Natural killer cell treated with Interleukin-12 subunit alpha and Interleukin-12 subunit beta and Interleukin-15 and Interleukin-18, amount 100 ng/mL, for 72 hours (primary cell): ENCODE data around the gene CASP10. TPM values are rescaled to one million over a fixed set of nuclear protein-coding genes. Genes with fewer than 3 reads are reported as not detected.

Experiments used
- ATAC-seq, 2 donors: fragments of 150-1000 bp; cut with Tn5 transposase in 1 of 2; sonication (Bioruptor Pico), chemical (Tn5 transposase) in 1 of 2; 2 replicates each; pipeline ENCODE4 v1.10.0; 2021
- DNase-seq: peaks from one replicate; pipeline ENCODE4 v3.0.0; 2022; ENCODE audit warnings: low spot score
- H3K27ac Mint-ChIP-seq, 2 donors: 1 replicate in 1 of 2; 2 replicates in 1 of 2; pipeline ENCODE4 v1.8.0; 2022; ENCODE audit warnings: mixed read lengths in 2 of 2, mild to moderate bottlenecking in 1 of 2, moderate library complexity in 1 of 2
- H3K27me3 Mint-ChIP-seq, 2 donors: 1 replicate in 1 of 2; 2 replicates in 1 of 2; pipeline ENCODE4 v1.8.0; 2022; ENCODE audit warnings: mixed read lengths in 2 of 2
- H3K36me3 Mint-ChIP-seq: one replicate; pipeline ENCODE4 v1.8.0; 2022; ENCODE audit warnings: mixed read lengths
- H3K4me1 Mint-ChIP-seq, 2 donors: 1 replicate in 1 of 2; 2 replicates in 1 of 2; pipeline ENCODE4 v1.8.0; 2022; ENCODE audit warnings: low read depth in 2 of 2, mixed read lengths in 2 of 2, mild to moderate bottlenecking in 1 of 2
- H3K4me3 Mint-ChIP-seq: one replicate; pipeline ENCODE4 v1.8.0; 2022; ENCODE audit warnings: mixed read lengths
- H3K9me3 Mint-ChIP-seq: 2 replicates; pipeline ENCODE4 v1.8.0; 2022; ENCODE audit warnings: mixed read lengths
- total RNA-seq, 2 donors: library from RNA; stranded (reverse); gene quantifications; one replicate each; pipeline ENCODE4 v1.2.3, GENCODE V29; 2022

CASP10 gene
- total RNA-seq, 2 donors from 2014 or later, result 17.5 to 23.0 TPM

GRCh38 chr2:201196003-201196402 lies 13.1 kb downstream of the CASP10 start:
- peak overlapping the region in 1 of 2 donors; percentile 78 for H3K27ac Mint-ChIP-seq
- H3K4me1 Mint-ChIP-seq, result peaks cover 52 to 56% of the 10 kb centered on the region in 2 donors
- H3K36me3 Mint-ChIP-seq, result peaks cover 11% of the 10 kb centered on the region
- peak overlapping the region; percentile 48 for H3K4me3 Mint-ChIP-seq
- no peak for ATAC-seq
- no peaks in the 10 kb centered on the region for H3K27me3 Mint-ChIP-seq
- H3K9me3 Mint-ChIP-seq, result no peaks in the 10 kb centered on the region
- DNase-seq, result no peak

DNA sequence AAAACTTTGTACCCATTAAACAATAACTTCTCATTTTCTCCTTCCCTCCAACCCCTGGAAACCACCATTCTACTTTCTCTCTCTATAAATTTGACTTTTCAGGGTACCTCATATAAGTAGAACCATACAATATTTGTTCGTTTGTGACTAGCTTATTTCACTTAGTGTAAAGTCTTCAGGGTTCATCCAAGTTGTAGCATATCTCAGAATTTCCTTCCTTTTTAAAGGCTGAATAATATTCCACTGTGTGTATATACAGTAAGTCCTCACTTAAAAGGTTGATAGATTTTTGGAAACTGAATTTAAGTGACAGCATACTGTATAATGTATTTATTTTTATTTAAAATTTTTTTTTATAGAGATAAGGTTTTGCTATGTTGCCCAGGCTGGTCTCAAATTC lies 13.9 kb downstream of the CASP10 start:
- no peak for ATAC-seq
- Mint-ChIP-seq H3K27me3 (no peaks in the 10 kb centered on the region), H3K27ac (peak overlapping the region in 1 of 2 donors; percentile 78), H3K4me3 (no peak overlapping the region), H3K36me3 (peaks cover 11% of the 10 kb centered on the region), H3K9me3 (no peaks in the 10 kb centered on the region), H3K4me1 (peaks cover 49 to 52% of the 10 kb centered on the region in 2 donors)
- no peak for DNase-seq

DNA sequence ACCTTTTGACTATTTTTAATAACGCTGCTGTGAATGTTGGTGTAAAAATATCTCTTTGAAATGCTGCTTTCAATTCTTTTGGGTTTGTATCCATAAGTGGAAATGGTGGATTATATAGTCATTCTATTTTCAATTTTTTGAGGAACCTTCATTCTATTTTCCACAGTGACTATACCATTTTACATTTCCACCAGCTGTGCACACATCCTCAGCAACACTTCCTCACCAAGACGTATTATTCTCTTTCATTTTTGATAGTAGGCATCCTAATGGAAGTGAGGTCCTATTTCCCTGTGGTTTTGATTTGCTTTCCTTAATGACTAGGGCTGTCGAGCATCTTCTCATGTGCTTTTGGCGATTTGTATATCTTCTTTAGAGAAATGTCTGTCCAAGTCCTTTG lies 14.8 kb downstream of the CASP10 start:
- peaks cover 11% of the 10 kb centered on the region for H3K36me3 Mint-ChIP-seq
- ATAC-seq, result no peak

GRCh38 chr2:201199847-201200246 lies 16.9 kb downstream of the CASP10 start:
- no peaks in the 10 kb centered on the region for H3K27me3 Mint-ChIP-seq
- H3K27ac Mint-ChIP-seq, result peak overlapping the region; percentile 7 to 54
- H3K4me3 Mint-ChIP-seq, result no peak overlapping the region
- no peaks in the 10 kb centered on the region for H3K9me3 Mint-ChIP-seq
- ATAC-seq (no peak), DNase-seq (no peak)
- peaks cover 30 to 41% of the 10 kb centered on the region in 2 donors for H3K4me1 Mint-ChIP-seq
- H3K36me3 Mint-ChIP-seq, result peaks cover 11% of the 10 kb centered on the region

More for the DNA sequence above, 14.8 kb downstream of the CASP10 start:
- Mint-ChIP-seq H3K27me3 (no peaks in the 10 kb centered on the region), H3K4me1 (peaks cover 45 to 47% of the 10 kb centered on the region in 2 donors), H3K27ac (no peak overlapping the region), H3K4me3 (no peak overlapping the region), H3K9me3 (no peaks in the 10 kb centered on the region)
- no peak for DNase-seq

GRCh38 chr2:201200345-201200744 lies 17.4 kb downstream of the CASP10 start:
- DNase-seq, result no peak
- H3K27me3 Mint-ChIP-seq, result no peaks in the 10 kb centered on the region
- no peak for ATAC-seq
- no peak overlapping the region for H3K4me3 Mint-ChIP-seq
- H3K4me1 Mint-ChIP-seq, result peaks cover 28 to 42% of the 10 kb centered on the region in 2 donors
- H3K36me3 Mint-ChIP-seq, result peaks cover 11% of the 10 kb centered on the region
- no peaks in the 10 kb centered on the region for H3K9me3 Mint-ChIP-seq
- peak overlapping the region; percentile 7 to 54 for H3K27ac Mint-ChIP-seq

DNA sequence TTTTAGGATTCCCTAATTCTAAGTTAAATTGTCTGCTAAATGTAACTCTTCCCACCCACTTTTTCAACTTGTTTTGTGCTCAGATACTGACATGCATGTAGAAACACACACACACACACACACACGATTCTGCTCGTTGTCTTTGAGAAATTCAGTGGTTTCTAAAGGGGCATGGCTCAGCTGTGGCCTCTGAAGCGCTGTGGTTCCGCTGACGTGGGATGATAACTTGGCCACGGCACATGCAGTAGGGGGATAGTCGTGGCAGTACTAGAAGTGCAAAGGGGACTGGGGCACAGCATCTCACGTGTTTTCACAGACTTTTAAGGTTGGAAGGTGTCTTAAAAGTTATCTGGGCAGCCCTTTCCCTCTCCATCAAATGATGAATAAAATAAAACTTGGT lies 18.4 kb downstream of the CASP10 start:
- Mint-ChIP-seq H3K4me3 (no peak overlapping the region), H3K4me1 (peaks cover 22 to 38% of the 10 kb centered on the region in 2 donors), H3K9me3 (no peaks in the 10 kb centered on the region), H3K27me3 (no peaks in the 10 kb centered on the region), H3K27ac (peak overlapping the region in 1 of 2 donors; percentile 29), H3K36me3 (peaks cover 7% of the 10 kb centered on the region)
- DNase-seq, result no peak
- peak; percentile 52 to 57 for ATAC-seq

DNA sequence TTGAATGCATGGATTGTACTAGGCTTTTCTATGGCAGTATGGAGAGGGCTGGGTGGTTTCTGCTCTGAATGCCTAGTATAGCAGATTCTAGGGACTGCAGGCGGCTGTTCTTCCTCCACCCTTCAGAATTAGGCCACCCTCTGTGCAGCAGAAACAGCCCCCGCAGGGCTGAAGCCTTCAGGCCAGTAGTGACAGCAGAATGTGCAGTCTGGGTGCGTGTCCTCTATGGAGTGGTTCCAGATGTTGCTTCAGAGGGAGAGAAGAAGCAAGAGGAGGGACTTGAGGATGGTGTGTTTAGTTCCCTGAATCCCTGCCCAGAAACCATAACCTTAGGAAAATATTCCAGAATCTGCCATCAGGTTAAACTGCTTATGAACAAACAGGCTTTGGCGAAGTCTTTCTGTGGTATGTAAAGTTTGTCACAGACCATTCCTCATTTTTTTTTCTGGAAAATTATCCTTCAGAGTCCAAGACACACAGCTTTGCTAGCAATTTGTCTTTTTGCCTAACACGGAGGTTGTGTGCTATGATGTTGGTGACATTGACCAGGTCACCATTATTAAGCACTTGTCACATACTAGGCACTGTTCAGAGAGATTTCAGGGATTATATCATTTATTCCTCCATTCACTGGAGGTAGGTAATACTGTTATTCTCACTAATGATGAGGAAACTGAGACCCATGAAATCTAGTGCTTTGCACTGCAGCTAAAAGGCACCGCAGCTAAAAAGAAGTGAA lies 21.1 kb downstream of the CASP10 start:
- ATAC-seq (no peak), DNase-seq (no peak)
- no peaks in the 10 kb centered on the region for H3K36me3 Mint-ChIP-seq
- no peaks in the 10 kb centered on the region for H3K27me3 Mint-ChIP-seq
- H3K4me1 Mint-ChIP-seq, result peaks cover 16 to 32% of the 10 kb centered on the region in 2 donors
- H3K9me3 Mint-ChIP-seq, result no peaks in the 10 kb centered on the region
- no peak overlapping the region for H3K27ac Mint-ChIP-seq
- no peak overlapping the region for H3K4me3 Mint-ChIP-seq

DNA sequence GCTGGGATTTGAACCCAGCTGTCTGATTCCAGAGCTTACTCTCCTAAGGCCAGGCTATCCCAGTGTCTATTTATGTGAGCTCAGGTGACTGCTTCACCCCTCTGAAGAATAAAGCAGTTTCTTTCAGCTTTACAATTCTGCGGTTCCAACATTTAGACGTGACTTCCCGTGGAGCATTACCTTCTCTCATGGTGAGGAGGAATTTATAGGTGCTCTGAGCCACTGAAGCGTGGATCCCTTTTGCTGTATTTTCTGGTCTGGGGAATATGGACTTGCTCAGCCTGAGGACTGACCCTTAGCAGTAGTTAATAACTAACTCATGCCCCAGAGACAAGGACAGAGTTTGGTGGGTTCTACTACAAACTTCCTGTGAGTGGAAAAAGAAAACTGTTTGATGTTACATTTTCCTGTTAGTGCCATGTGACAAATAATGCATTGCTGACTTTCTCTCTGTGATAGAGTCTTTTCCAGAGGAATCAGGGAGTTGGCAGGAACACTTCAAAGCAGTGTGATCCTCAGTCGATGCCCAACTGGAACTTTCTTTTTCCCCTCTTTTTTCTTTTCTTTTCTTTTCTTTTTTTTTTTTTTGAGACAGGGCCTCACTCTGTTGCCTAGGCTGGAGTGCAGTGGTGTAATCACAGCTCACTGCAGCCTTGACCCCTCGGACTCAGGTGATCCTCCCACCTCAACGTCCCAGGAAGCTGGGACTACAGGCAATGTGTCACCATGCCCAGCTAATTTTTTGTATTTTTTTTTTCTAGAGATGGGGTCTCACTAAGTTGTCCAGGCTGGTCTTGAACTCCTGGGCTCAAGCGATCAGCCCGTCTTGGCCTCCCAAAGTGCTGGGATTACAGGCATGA lies 21.9 kb downstream of the CASP10 start:
- Mint-ChIP-seq H3K4me1 (peaks cover 22 to 34% of the 10 kb centered on the region in 2 donors), H3K9me3 (no peaks in the 10 kb centered on the region), H3K27me3 (no peaks in the 10 kb centered on the region), H3K27ac (peak overlapping the region in 1 of 2 donors; percentile 60), H3K4me3 (no peak overlapping the region), H3K36me3 (peaks cover 6% of the 10 kb centered on the region)
- ATAC-seq (no peak), DNase-seq (no peak)

DNA sequence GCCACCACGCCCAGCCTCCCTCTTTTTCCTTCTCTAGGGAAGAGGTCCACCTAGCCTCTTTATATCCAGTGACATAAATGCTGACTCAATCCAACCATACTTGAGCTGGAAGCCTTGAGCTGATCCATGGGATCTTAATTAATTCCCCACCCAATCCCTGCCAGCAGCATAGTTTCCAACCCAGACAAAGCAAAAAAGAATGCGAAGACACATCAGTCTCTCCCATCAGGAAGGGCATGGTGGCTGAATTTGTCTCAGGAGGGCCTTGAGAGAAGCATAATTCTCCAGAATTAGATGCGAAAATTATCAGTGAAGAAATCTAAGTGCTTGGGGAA lies 22.5 kb downstream of the CASP10 start:
- no peaks in the 10 kb centered on the region for H3K9me3 Mint-ChIP-seq

GRCh38 chr2:201208563-201209252 lies 25.8 kb downstream of the CASP10 start:
- Mint-ChIP-seq H3K4me3 (no peak overlapping the region), H3K4me1 (peaks cover 25 to 32% of the 10 kb centered on the region in 2 donors), H3K27ac (peak overlapping the region in 1 of 2 donors; percentile 52), H3K36me3 (peaks cover 6% of the 10 kb centered on the region), H3K9me3 (no peaks in the 10 kb centered on the region), H3K27me3 (no peaks in the 10 kb centered on the region)
- DNase-seq (no peak), ATAC-seq (no peak)

More for the DNA sequence above, 22.5 kb downstream of the CASP10 start:
- DNase-seq (no peak), ATAC-seq (no peak)
- peaks cover 6% of the 10 kb centered on the region for H3K36me3 Mint-ChIP-seq
- H3K27me3 Mint-ChIP-seq, result no peaks in the 10 kb centered on the region
- peaks cover 27 to 32% of the 10 kb centered on the region in 2 donors for H3K4me1 Mint-ChIP-seq
- peak overlapping the region in 1 of 2 donors; percentile 60 for H3K27ac Mint-ChIP-seq
- H3K4me3 Mint-ChIP-seq, result no peak overlapping the region

GRCh38 chr2:201215963-201216362 lies 33.0 kb downstream of the CASP10 start:
- no peak for DNase-seq
- Mint-ChIP-seq H3K9me3 (no peaks in the 10 kb centered on the region), H3K27me3 (no peaks in the 10 kb centered on the region), H3K4me1 (peaks cover 12 to 32% of the 10 kb centered on the region in 2 donors), H3K36me3 (peaks cover 7% of the 10 kb centered on the region), H3K4me3 (no peak overlapping the region), H3K27ac (peak overlapping the region in 1 of 2 donors; percentile 10)
- no peak for ATAC-seq

DNA sequence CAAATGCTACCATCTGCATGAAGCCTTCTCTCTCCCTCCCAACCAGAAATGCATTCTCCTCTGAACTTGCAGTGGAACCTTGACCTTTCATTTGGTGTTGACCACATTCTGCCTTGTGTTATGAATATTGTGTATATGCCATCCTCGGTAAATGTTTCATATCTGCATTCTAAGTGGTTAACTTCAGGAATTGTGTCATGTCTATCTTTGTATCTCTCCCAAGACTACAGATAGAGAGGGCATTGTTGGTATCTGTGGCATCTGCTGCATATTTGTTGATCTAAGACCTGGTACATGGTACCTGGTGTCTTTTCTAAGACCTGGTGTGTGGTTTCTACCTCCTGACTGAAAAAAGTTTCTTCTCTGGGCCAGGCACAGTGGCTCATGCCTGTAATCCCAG lies 34.0 kb downstream of the CASP10 start:
- H3K27me3 Mint-ChIP-seq, result no peaks in the 10 kb centered on the region
- no peaks in the 10 kb centered on the region for H3K9me3 Mint-ChIP-seq
- H3K4me1 Mint-ChIP-seq, result peaks cover 6 to 28% of the 10 kb centered on the region in 2 donors
- DNase-seq, result no peak
- peaks cover 7% of the 10 kb centered on the region for H3K36me3 Mint-ChIP-seq
- H3K27ac Mint-ChIP-seq, result peak overlapping the region in 1 of 2 donors; percentile 11
- no peak for ATAC-seq
- H3K4me3 Mint-ChIP-seq, result no peak overlapping the region

GRCh38 chr2:201218780-201219179 lies 35.8 kb downstream of the CASP10 start:
- DNase-seq (no peak), ATAC-seq (no peak)
- Mint-ChIP-seq H3K9me3 (no peaks in the 10 kb centered on the region), H3K4me1 (peaks cover 14 to 38% of the 10 kb centered on the region in 2 donors), H3K27me3 (no peaks in the 10 kb centered on the region), H3K4me3 (no peak overlapping the region), H3K36me3 (peaks cover 7% of the 10 kb centered on the region), H3K27ac (peak overlapping the region in 1 of 2 donors; percentile 15)
